GM06990 (cell line): ENCODE data around the gene E4F1.
A peak's percentile ranks its signal among the peaks of the same experiment; 100 is the strongest.

ENCODE experiments used
- DNase-seq: peaks from one replicate; pipeline ENCODE4 v3.0.0-alpha.2; 2011; ENCODE audit not compliant: insufficient read length; ENCODE audit errors: extremely low read depth
- H3K27me3 ChIP-seq: replicated peaks from 2 replicates; pipeline ENCODE4 v1.6.0; 2011; ENCODE audit warnings: low read length; ENCODE audit not compliant: control insufficient read depth, insufficient read depth
- H3K36me3 ChIP-seq: 2 replicates; pipeline ENCODE4 v1.5.1; 2011; ENCODE audit warnings: low read length; ENCODE audit not compliant: control insufficient read depth, insufficient read depth
- H3K4me3 ChIP-seq: replicated peaks from 2 replicates; pipeline ENCODE4 v1.5.1; 2011; ENCODE audit warnings: low read depth, mild to moderate bottlenecking, control low read depth, low read length
- CTCF ChIP-seq: IDR thresholded peaks from 2 replicates; pipeline ENCODE4 v1.5.1; 2011; ENCODE audit warnings: low read length, control low read depth, mild to moderate bottlenecking, inconsistent platforms; ENCODE audit not compliant: insufficient read depth, poor library complexity, severe bottlenecking

E4F1 gene

GRCh38 chr16:2235234-2235651 lies 11.9 kb downstream of the E4F1 start:
- no peaks in the 10 kb centered on the region for H3K27me3 ChIP-seq
- H3K4me3 ChIP-seq: no peak overlapping the region
- no peak for DNase-seq
- TF ChIP-seq CTCF: no peak
- H3K36me3 ChIP-seq: peaks cover 33% of the 10 kb centered on the region

GRCh38 chr16:2235695-2236336 lies 12.4 kb downstream of the E4F1 start:
- Histone ChIP-seq H3K36me3 (peaks cover 33% of the 10 kb centered on the region), H3K27me3 (no peaks in the 10 kb centered on the region), H3K4me3 (no peak overlapping the region)
- DNase-seq: no peak
- no peak for TF ChIP-seq CTCF

GRCh38 chr16:2236337-2237101 lies 13.1 kb downstream of the E4F1 start, which contains the start of gene DNASE1L2:
DNASE1L2 (plus strand) TSS chr16:2236444; CDS start chr16:2236817, 373 bp downstream.
- DNase-seq: no peak
- Histone ChIP-seq H3K27me3 (no peaks in the 10 kb centered on the region), H3K36me3 (peaks cover 27% of the 10 kb centered on the region), H3K4me3 (no peak within 1 kb of the TSS)
- TF ChIP-seq CTCF: no peak

GRCh38 chr16:2237102-2237482 lies 13.7 kb downstream of the E4F1 start:
- no peaks in the 10 kb centered on the region for H3K27me3 ChIP-seq
- no peak overlapping the region for H3K4me3 ChIP-seq
- H3K36me3 ChIP-seq: peaks cover 24% of the 10 kb centered on the region
- DNase-seq: no peak
- TF ChIP-seq CTCF: no peak

GRCh38 chr16:2237493-2238149 lies 14.2 kb downstream of the E4F1 start:
- no peak for TF ChIP-seq CTCF
- Histone ChIP-seq H3K27me3 (no peaks in the 10 kb centered on the region), H3K36me3 (peaks cover 20% of the 10 kb centered on the region), H3K4me3 (no peak overlapping the region)
- DNase-seq: peak; percentile 26
